NCI-H510A (cell line): Measurements from ENCODE around the gene TANGO2.
"Not testable (repeated sequence)": the region's sequence is repeated elsewhere in the genome, so short reads cannot be mapped to it uniquely, and the experiment has no call there.

Source experiments
- DNase-seq: peaks from one replicate; lab custom pipeline; 2025; lab: John Stamatoyannopoulos, UW

The TANGO2 gene

GRCh38 chr22:20065896-20066616, 45.1 kb downstream of the TANGO2 start:
- DNase-seq = no peak

- no peak for DNase-seq
These were observed 45.9 kb downstream of the TANGO2 start for GRCh38 chr22:20066617-20067383.

- DNase-seq = not testable (repeated sequence)
These were observed 46.4 kb downstream of the TANGO2 start for GRCh38 chr22:20067384-20067682.

GRCh38 chr22:20068640-20069039, 47.7 kb downstream of the TANGO2 start:
- DNase-seq = no peak

- DNase-seq = no peak
These were observed 48.6 kb downstream of the TANGO2 start for GRCh38 chr22:20069331-20070042.

- no peak for DNase-seq
These were observed 50.6 kb downstream of the TANGO2 start for GRCh38 chr22:20071524-20071972.

- DNase-seq = no peak
These were observed 55.8 kb downstream of the TANGO2 start for GRCh38 chr22:20076627-20077172.

GRCh38 chr22:20079745-20080444, 59.0 kb downstream of the TANGO2 start, which contains the start of gene DGCR8:
TSS of gene DGCR8 (plus strand) at chr22:20080241. CDS start at chr22:20085964, 5,723 bp downstream.
- DNase-seq = peak; percentile 87

- peak; percentile 41 for DNase-seq
These were observed 59.5 kb downstream of the TANGO2 start for GRCh38 chr22:20080445-20080775.

GRCh38 chr22:20080776-20081654, 60.1 kb downstream of the TANGO2 start:
- no peak for DNase-seq

- DNase-seq = no peak
These were observed 62.4 kb downstream of the TANGO2 start for GRCh38 chr22:20083157-20083890.

GRCh38 chr22:20083891-20084546, 63.1 kb downstream of the TANGO2 start:
- DNase-seq = no peak

- no peak for DNase-seq
These were observed 63.9 kb downstream of the TANGO2 start for GRCh38 chr22:20084547-20085413.

GRCh38 chr22:20085651-20086050, 64.7 kb downstream of the TANGO2 start:
- DNase-seq = no peak

GRCh38 chr22:20086101-20086599, 65.2 kb downstream of the TANGO2 start:
- DNase-seq = no peak

GRCh38 chr22:20086763-20087162, 65.9 kb downstream of the TANGO2 start:
- DNase-seq = no peak

- DNase-seq = no peak
These were observed 66.7 kb downstream of the TANGO2 start for GRCh38 chr22:20087319-20088262.
